Lung (tissue), 12 donors: ENCODE data around the gene RTP5. TPM values are rescaled to one million over a fixed set of nuclear protein-coding genes. Genes with fewer than 3 reads are reported as not detected.

Experiments
- ATAC-seq: fragments of 200-7000 bp; cut with Tn5 transposase; one replicate; pipeline ENCODE4 v1.9.1; 2020; ENCODE audit warnings: moderate number of reproducible peaks; ENCODE audit not compliant: insufficient read depth, low FRiP score
- DNase-seq, 3 donors: peaks; one replicate each; pipeline ENCODE4 v3.0.0-alpha.2; 2013 to 2017
- H3K27ac ChIP-seq, 2 donors: one replicate each; pipeline ENCODE4 v1.5.1; 2013; ENCODE audit warnings: mild to moderate bottlenecking in 2 of 2, moderate library complexity in 2 of 2, control low read depth in 1 of 2, inconsistent platforms in 1 of 2, low read depth in 1 of 2, low read length in 1 of 2
- H3K27me3 ChIP-seq, 3 donors: one replicate each; pipeline ENCODE4 v1.5.1; 2013; ENCODE audit warnings: low read length in 2 of 3; ENCODE audit not compliant: control insufficient read depth in 3 of 3, insufficient read depth in 3 of 3
- H3K36me3 ChIP-seq, 4 donors: one replicate each; pipeline ENCODE4 v1.5.1; 2013; ENCODE audit warnings: low read length in 4 of 4, mild to moderate bottlenecking in 1 of 4, moderate library complexity in 1 of 4; ENCODE audit not compliant: control insufficient read depth in 4 of 4, insufficient read depth in 4 of 4
- H3K4me1 ChIP-seq, 5 donors: one replicate each; pipeline ENCODE4 v1.5.1; 2013; ENCODE audit warnings: low read length in 5 of 5, mild to moderate bottlenecking in 2 of 5, moderate library complexity in 1 of 5; ENCODE audit not compliant: control insufficient read depth in 5 of 5, insufficient read depth in 5 of 5
- H3K4me3 ChIP-seq: one replicate; pipeline ENCODE4 v1.5.1; 2013; ENCODE audit warnings: mild to moderate bottlenecking, control low read depth, moderate library complexity
- H3K9ac ChIP-seq, 2 donors: one replicate each; pipeline ENCODE4 v1.5.1; 2013; ENCODE audit warnings: low read length in 2 of 2, control low read depth in 1 of 2; ENCODE audit not compliant: insufficient read depth in 1 of 2
- H3K9me3 ChIP-seq, 4 donors: one replicate each; pipeline ENCODE4 v1.5.1; 2013; ENCODE audit warnings: low read length in 3 of 4, mild to moderate bottlenecking in 1 of 4, moderate library complexity in 1 of 4; ENCODE audit not compliant: control insufficient read depth in 4 of 4, insufficient read depth in 3 of 4
- CTCF ChIP-seq: IDR thresholded peaks from 2 replicates; pipeline ENCODE4 v1.5.1; 2012; ENCODE audit warnings: mild to moderate bottlenecking; ENCODE audit errors: control extremely low read depth, extremely low read depth
- WGBS, 2 donors: extraction: QIAGEN DNeasy Blood & Tissue Kit; methylation state at CpG; one replicate each; pipeline ENCODE4 v1.1.7; 2013; 5-methylcytosine and 5-hydroxymethylcytosine counted together
- polyA plus RNA-seq, 2 donors: library from polyadenylated mRNA; stranded (reverse); fragments of 200-250 nt; gene quantifications; one replicate each; pipeline ENCODE4 v1.2.1, GENCODE V29; 2013
- total RNA-seq, 2 donors: library from RNA; depleted of rRNA in 1 of 2; stranded (reverse); fragments of >200 nt in 1 of 2; gene quantifications; one replicate each; pipeline ENCODE4 v1.2.1, GENCODE V29; 2014 to 2021
- donor health status: control.
- donor health status: control.
- donor health status: Bipolar disorder and iron deficiency.
- donor health status: healthy.
- donor health status: DM: yes; HTN: yes; CAD: no.

The RTP5 gene
- total and polyA plus RNA-seq, 4 donors, result 0.08 to 0.13 (median 0.09) TPM; not detected in 1

DNA sequence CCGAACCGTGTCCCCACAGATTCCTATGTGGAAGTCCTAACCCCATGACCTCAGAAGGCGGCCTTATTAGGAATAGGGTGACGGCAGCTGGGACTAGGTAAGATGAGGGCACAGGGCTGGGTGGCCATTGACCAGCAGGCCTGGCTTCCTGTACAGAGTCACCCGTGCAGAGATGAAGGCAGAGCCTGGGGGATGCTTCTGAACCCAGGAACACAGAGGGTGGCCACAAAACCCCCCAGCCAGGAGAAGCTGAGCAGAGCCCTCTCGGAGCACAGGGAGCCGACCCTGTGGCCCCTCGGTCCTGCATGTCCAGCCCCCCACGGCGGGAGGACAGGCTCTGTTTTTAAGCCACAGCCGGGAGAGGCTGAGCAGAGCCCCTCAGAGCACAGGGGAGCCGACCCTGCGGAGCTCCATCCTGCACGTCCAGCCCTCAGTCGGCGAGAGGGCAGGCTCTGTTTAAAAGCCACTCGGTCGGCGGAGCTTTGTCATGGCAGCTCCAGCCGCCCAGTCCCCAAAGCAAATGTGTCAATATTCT, 13.6 kb upstream of the RTP5 start:
- Histone ChIP-seq H3K27ac (no peak overlapping the region), H3K36me3 (no peaks in the 10 kb centered on the region), H3K9me3 (no peaks in the 10 kb centered on the region), H3K9ac (no peak overlapping the region), H3K4me1 (peaks cover 0 to 22% (median 3%) of the 10 kb centered on the region in 5 donors), H3K27me3 (peaks cover 0 to 5% (median 0%) of the 10 kb centered on the region in 3 donors), H3K4me3 (no peak overlapping the region)
- DNase-seq (no peak), ATAC-seq (no peak)
- no peak for TF ChIP-seq CTCF
- WGBS, 2 donors, result 81 to 89% methylated on average over 20 of the region's 20 CpGs

GRCh38 chr2:241857041-241857541, 12.4 kb upstream of the RTP5 start:
- Histone ChIP-seq H3K36me3 (no peaks in the 10 kb centered on the region), H3K9ac (no peak overlapping the region), H3K4me1 (peaks cover 0 to 22% (median 3%) of the 10 kb centered on the region in 5 donors), H3K27ac (no peak overlapping the region), H3K27me3 (peaks cover 0 to 3% (median 0%) of the 10 kb centered on the region in 3 donors), H3K4me3 (no peak overlapping the region), H3K9me3 (no peaks in the 10 kb centered on the region)
- DNase-seq (no peak), ATAC-seq (no peak)
- 86 to 92% methylated on average over 28 of the region's 28 CpGs for whole genome bisulfite sequencing, 2 donors
- no peak for TF ChIP-seq CTCF

DNA sequence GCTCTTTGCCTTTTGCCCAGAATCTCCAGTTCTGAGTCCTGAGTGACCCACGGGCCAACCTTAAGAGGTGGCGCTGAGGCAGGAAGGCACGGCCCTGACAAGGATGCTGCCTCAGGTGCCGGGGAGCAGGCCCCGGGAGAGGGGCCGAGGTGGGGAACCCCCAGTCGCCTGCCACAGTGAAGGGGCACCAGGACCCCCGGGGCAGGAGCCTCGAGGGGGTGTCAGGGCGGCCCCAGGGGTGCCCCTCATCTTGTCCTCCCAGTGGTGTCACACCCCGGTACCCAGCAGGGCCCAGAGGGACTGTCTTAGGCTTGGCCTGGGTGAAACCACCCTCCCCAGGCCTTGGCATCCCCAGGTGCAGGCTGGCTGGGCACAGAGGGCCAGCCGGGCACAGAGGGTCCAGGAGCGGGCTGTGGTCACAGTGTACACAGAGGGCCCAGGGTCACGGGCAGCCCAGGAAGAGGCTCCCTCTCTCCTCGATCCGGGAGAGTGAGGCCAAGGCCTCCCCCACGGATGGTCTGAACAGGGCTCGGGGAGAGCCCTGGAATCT, 11.9 kb upstream of the RTP5 start:
- ATAC-seq (no peak), DNase-seq (no peak)
- Histone ChIP-seq H3K9ac (no peak overlapping the region), H3K9me3 (no peaks in the 10 kb centered on the region), H3K36me3 (no peaks in the 10 kb centered on the region), H3K27me3 (peaks cover 0 to 3% (median 0%) of the 10 kb centered on the region in 3 donors), H3K4me3 (no peak overlapping the region), H3K4me1 (peaks cover 0 to 22% (median 3%) of the 10 kb centered on the region in 5 donors), H3K27ac (no peak overlapping the region)
- TF ChIP-seq CTCF, result no peak
- 84 to 92% methylated on average over 17 to 18 of the region's 18 CpGs for WGBS, 2 donors
